ENCODE results near the gene ACBD6.

GRCh38 chr1:180415236-180415848, 87.0 kb downstream of the ACBD6 start:
- TF ChIP-seq POLR2AphosphoS5 (IDR thresholded peaks at IDR 0.05; ENCODE audit: low read depth, low read length) (no peak), POLR2A (IDR thresholded peaks at IDR 0.05; ENCODE audit: low read depth, low read length) (no peak)

Measured in GM12892 (cell line).